NCI-H524 treated with DMSO at 0.1 percent for 48 hours (cell line): ENCODE data around the gene ETDC.
"Not testable (repeated sequence)": the region's sequence is repeated elsewhere in the genome, so short reads cannot be mapped to it uniquely, and the experiment has no call there.

ENCODE experiments used
- DNase-seq: peaks from one replicate; lab custom pipeline; 2025; lab: John Stamatoyannopoulos, UW

The ETDC gene

GRCh38 chrX:135309430-135309923 is at the start of gene ETDC:
Gene ETDC (plus strand): TSS chrX:135309480. CDS start chrX:135309480, 0 bp downstream.
- no peak for DNase-seq

GRCh38 chrX:135260976-135261375 is 48.3 kb upstream of the ETDC start:
- DNase-seq = not testable (repeated sequence)

- DNase-seq = not testable (repeated sequence)
Measured at GRCh38 chrX:135263376-135263775, 45.9 kb upstream of the ETDC start.

- no peak for DNase-seq
Measured at GRCh38 chrX:135264206-135264605, 45.1 kb upstream of the ETDC start.

GRCh38 chrX:135273162-135273561 is 36.1 kb upstream of the ETDC start:
- DNase-seq = no peak

GRCh38 chrX:135275973-135276372 is 33.3 kb upstream of the ETDC start:
- DNase-seq = no peak

GRCh38 chrX:135287266-135287823 is 21.9 kb upstream of the ETDC start:
- DNase-seq = no peak

GRCh38 chrX:135295238-135295943 is 13.9 kb upstream of the ETDC start:
- no peak for DNase-seq

GRCh38 chrX:135295944-135296305 is 13.4 kb upstream of the ETDC start:
- DNase-seq = no peak

GRCh38 chrX:135302269-135302873 is 6.9 kb upstream of the ETDC start:
- DNase-seq = no peak

- no peak for DNase-seq
Measured at GRCh38 chrX:135304741-135305140, 4.5 kb upstream of the ETDC start.

- DNase-seq = no peak
Measured at GRCh38 chrX:135307171-135307570, 2.1 kb upstream of the ETDC start.

GRCh38 chrX:135308345-135308855 is 880 bp upstream of the ETDC start:
- DNase-seq = no peak

GRCh38 chrX:135315864-135316263 is 6.6 kb downstream of the ETDC start:
- no peak for DNase-seq

GRCh38 chrX:135324463-135324862 is 15.2 kb downstream of the ETDC start:
- DNase-seq = no peak

GRCh38 chrX:135325036-135325818 is 15.9 kb downstream of the ETDC start:
- not testable (repeated sequence) for DNase-seq

- no peak for DNase-seq
Measured at GRCh38 chrX:135327299-135327698, 18.0 kb downstream of the ETDC start.

GRCh38 chrX:135328421-135329005 is 19.2 kb downstream of the ETDC start:
- no peak for DNase-seq

GRCh38 chrX:135330706-135331105 is 21.4 kb downstream of the ETDC start:
- no peak for DNase-seq

- DNase-seq = no peak
Measured at GRCh38 chrX:135331525-135331924, 22.2 kb downstream of the ETDC start.

- peak; percentile 77 for DNase-seq
Measured at GRCh38 chrX:135340831-135341230, 31.6 kb downstream of the ETDC start.

GRCh38 chrX:135345107-135345589 is 35.9 kb downstream of the ETDC start:
- DNase-seq = no peak
